Gastroesophageal sphincter (tissue), 3 donors: Measurements from ENCODE around the gene ABI2.

Experiments
- CTCF ChIP-seq, 4 experiments: fragments of 200-600 bp in 2 of 4; fragments of 450-650 bp in 2 of 4; sonication (generic) in 1 of 4; IDR thresholded peaks; one replicate each; pipeline ENCODE4 v1.5.1; 2017 to 2019; ENCODE audit warnings: antibody characterized with exemption in 4 of 4, mild to moderate bottlenecking in 2 of 4, moderate library complexity in 2 of 4
- EP300 ChIP-seq: sonication (generic); formaldehyde crosslinking; IDR thresholded peaks from one replicate; pipeline ENCODE4 v1.6.1; 2017; ENCODE audit warnings: antibody characterized with exemption, mild to moderate bottlenecking
- POLR2A ChIP-seq, 2 donors: fragments of 450-650 bp; IDR thresholded peaks; one replicate each; pipeline ENCODE4 v1.6.1; 2017; ENCODE audit warnings: antibody characterized with exemption in 2 of 2, mild to moderate bottlenecking in 2 of 2, moderate library complexity in 1 of 2
- POLR2AphosphoS5 ChIP-seq: sonication (generic); formaldehyde crosslinking; IDR thresholded peaks from one replicate; pipeline ENCODE4 v1.6.1; 2017; ENCODE audit warnings: antibody characterized with exemption

GRCh38 chr2:203444738-203445137, 116.5 kb downstream of the ABI2 start:
- TF ChIP-seq POLR2AphosphoS5 (no peak), CTCF (IDR thresholded peaks at IDR 0.05) (no peak), POLR2A (IDR thresholded peaks at IDR 0.05) (no peak), EP300 (no peak)
